Activated naive CD4-positive, alpha-beta T cell treated with anti-CD3 and anti-CD28 coated beads, Interleukin-2, amount 10 ng/mL, durations not matched to agents 7 days and 5 days (primary cell): ENCODE results near the gene TRIM10.
A peak's percentile ranks its signal among the peaks of the same experiment; 100 is the strongest.
"Not testable (repeated sequence)": the region's sequence is repeated elsewhere in the genome, so short reads cannot be mapped to it uniquely, and the experiment has no call there.

Experiments used
- CTCF ChIA-PET: fragments of 350-600 bp; sonication (Branson Sonifier 250); formaldehyde crosslinking; loops from one replicate; lab custom pipeline; 2021; ENCODE audit warnings: antibody characterized with exemption; lab: Charles Lee
- DNase-seq: peaks from one replicate; pipeline ENCODE4 v3.0.0-alpha.2; 2020
- H3K27ac Mint-ChIP-seq: one replicate; pipeline ENCODE4 v1.8.0; 2021; ENCODE audit warnings: mild to moderate bottlenecking, moderate library complexity, mixed read lengths
- H3K27me3 Mint-ChIP-seq: one replicate; pipeline ENCODE4 v1.8.0; 2021; ENCODE audit warnings: mild to moderate bottlenecking, mixed read lengths
- H3K36me3 Mint-ChIP-seq: one replicate; pipeline ENCODE4 v1.8.0; 2021; ENCODE audit warnings: mixed read lengths
- H3K4me1 Mint-ChIP-seq: one replicate; pipeline ENCODE4 v1.8.0; 2021; ENCODE audit warnings: mixed read lengths
- H3K4me3 Mint-ChIP-seq: one replicate; pipeline ENCODE4 v1.8.0; 2021; ENCODE audit warnings: mild to moderate bottlenecking, moderate library complexity, mixed read lengths
- H3K9me3 Mint-ChIP-seq: one replicate; pipeline ENCODE4 v1.8.0; 2021; ENCODE audit warnings: mixed read lengths

TRIM10 gene

DNA sequence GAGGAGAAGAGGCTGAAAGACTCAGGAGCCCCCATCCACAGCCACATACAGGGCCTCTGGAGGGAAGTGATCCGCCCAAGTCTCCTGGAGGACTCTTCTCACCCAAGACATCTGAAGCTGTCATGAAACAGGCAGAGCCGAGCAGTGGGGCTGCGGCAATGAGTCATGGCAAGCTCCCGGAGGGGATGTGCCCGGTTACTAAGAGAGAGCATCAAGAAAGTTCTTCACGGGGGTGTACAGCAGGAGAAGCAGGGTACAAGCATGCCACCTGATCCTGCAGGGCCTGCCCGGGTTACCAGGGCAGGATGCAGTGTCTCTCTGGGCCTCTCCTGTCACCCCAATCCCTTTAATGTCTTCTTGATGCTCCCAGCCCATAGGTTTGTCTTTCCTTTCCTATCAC is 31.1 kb upstream of the TRIM10 start:
- Mint-ChIP-seq H3K27me3 (no peaks in the 10 kb centered on the region), H3K9me3 (no peaks in the 10 kb centered on the region), H3K4me1 (peaks cover under 1% of the 10 kb centered on the region), H3K4me3 (no peak overlapping the region), H3K27ac (no peak overlapping the region), H3K36me3 (peaks cover 63% of the 10 kb centered on the region)
- no peak for DNase-seq
- CTCF ChIA-PET = no interaction called here

DNA sequence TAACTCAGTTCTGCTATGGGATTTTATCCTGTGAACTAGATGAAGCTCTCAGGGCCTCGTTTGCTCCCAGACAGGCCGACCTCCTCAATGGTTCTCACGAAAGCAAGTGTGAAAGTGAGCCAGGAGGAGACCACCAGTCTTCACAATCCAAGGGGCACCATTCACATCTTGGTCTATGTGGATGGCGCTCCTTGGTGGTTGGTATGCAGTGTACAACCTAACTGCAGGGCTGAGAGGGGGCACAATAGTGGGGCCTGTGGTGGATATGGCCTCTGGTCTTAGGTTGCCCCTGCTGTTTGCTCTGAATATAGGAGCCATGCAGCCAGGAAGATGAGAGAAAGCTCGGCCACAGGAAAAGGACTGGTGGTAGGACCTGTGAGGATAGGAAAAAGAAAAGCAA is 27.5 kb upstream of the TRIM10 start:
- Mint-ChIP-seq H3K4me3 (no peak overlapping the region), H3K27me3 (no peaks in the 10 kb centered on the region), H3K27ac (no peak overlapping the region), H3K36me3 (peaks cover 70% of the 10 kb centered on the region), H3K9me3 (no peaks in the 10 kb centered on the region), H3K4me1 (no peaks in the 10 kb centered on the region)
- no peak for DNase-seq
- CTCF ChIA-PET = interaction anchor here (1.3 kb wide), 1 partner anchor 85 kb away, joined by 4 read pairs; no protein-coding TSS in a partner anchor

DNA sequence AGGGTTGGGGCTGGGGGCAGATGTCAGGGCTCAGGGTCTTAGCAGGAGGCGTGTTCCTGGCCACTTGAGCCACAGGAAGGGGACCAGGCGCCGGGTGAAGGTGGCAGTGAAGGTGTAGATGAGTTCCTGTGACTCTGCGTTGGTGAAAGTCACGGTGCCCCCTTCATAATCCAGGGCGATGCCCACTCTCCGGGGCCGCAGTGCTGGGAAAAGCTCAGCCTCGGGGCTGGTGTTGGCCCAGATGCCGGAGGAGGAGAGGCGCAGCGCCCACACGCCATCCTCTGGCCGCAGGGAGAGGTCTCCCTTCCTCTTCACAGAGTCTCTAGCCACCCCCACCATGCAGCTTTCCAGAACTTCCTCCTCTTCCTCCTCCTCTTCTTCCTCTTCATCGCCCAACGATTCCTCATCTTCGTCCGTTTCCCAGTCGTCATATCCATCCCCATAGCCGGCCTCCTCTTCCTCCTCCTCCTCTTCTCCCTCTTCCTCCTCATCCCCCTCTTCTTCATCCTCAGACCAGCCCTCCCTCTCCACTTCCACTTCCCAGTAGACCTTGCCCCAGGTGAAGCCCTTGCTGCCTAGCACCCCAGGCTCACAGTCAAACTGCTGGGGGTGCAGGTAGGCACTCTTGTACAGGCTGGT is 25.0 kb upstream of the TRIM10 start:
- H3K27ac Mint-ChIP-seq = no peak overlapping the region
- H3K4me3 Mint-ChIP-seq = no peak overlapping the region
- no peak for DNase-seq
- peaks cover 56% of the 10 kb centered on the region for H3K36me3 Mint-ChIP-seq
- peaks cover 4% of the 10 kb centered on the region for H3K9me3 Mint-ChIP-seq
- CTCF ChIA-PET = no interaction called here
- no peaks in the 10 kb centered on the region for H3K4me1 Mint-ChIP-seq
- peaks cover 10% of the 10 kb centered on the region for H3K27me3 Mint-ChIP-seq

DNA sequence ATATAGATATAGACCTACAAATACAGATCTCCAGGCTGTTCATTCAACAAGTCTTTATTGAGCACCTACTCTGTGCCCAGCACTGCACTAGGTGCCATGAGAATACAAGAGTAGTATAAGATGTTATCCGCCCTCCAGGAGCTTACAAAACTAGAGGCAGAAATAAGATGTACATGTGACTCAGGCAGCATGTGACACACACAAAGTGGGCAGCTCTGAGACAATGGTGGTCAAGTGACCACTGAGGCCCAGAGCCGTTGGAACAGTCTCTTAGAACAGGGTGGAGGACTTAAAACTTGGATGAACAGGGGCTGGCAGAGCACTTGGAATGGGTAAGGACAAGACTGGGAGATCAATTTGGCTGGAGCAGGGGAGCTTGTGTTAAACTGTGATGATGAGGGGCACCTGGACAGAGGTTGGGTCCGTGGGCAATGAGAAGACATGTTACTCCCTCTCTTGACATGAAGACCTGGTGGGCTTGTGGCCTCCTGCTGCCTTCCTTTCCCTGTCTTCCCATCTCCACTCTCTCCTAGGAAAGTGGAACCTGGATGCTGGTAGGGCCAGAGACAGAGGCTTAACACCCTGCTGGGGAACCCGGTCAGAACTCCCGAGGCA is 23.5 kb upstream of the TRIM10 start:
- Mint-ChIP-seq H3K36me3 (peaks cover 46% of the 10 kb centered on the region), H3K4me3 (no peak overlapping the region), H3K27ac (no peak overlapping the region), H3K27me3 (peaks cover 18% of the 10 kb centered on the region), H3K4me1 (no peaks in the 10 kb centered on the region), H3K9me3 (peaks cover 11% of the 10 kb centered on the region)
- no peak for DNase-seq
- CTCF ChIA-PET = interaction anchor here (0.7 kb wide), 1 partner anchor 53 kb away, joined by 4 read pairs; no protein-coding TSS in a partner anchor

DNA sequence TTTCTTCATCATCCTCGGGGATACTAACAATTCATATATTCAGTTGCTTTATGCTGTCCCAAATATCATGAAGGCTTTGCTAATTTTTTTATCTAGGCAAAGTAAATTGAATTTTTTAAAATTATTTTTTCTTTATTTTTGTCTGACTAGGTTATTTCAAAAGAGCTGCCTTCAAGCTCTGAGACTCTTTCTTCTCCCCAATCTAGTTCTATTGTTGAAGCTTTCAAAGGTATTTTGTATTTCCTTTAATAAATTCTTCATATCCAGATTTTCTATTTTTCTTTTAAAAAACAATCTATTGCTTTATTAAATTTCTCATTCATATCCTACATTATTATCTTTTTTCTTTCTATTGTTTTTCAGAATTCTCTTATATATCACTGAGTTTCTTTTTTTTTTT is 19.1 kb upstream of the TRIM10 start:
- Mint-ChIP-seq H3K9me3 (peaks cover 13% of the 10 kb centered on the region), H3K4me1 (no peaks in the 10 kb centered on the region), H3K27ac (no peak overlapping the region), H3K36me3 (peaks cover 14% of the 10 kb centered on the region), H3K4me3 (no peak overlapping the region), H3K27me3 (peaks cover 50% of the 10 kb centered on the region)
- CTCF ChIA-PET = no interaction called here
- no peak for DNase-seq

DNA sequence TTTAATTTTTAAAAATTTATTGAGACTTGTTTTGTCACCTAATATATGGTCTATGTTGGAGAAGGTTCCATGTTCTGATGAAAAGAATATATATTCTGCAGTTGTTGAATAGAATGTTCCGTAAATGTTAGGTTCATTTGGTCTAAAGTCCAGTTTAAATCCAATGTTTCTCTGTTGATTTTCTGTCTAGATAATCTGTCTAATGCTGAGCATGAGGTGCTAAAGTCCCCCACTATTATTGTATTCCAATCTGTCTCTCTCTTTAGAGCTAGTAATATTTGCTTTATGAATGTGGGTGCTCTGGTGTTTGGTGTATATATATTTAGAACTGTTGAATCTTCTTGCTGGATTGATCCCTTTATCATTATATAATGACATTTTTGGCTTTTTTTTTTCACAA is 17.8 kb upstream of the TRIM10 start:
- Mint-ChIP-seq H3K27me3 (peaks cover 59% of the 10 kb centered on the region), H3K4me3 (no peak overlapping the region)
- CTCF ChIA-PET = interaction anchor here (1.3 kb wide), 1 partner anchor 16 kb away, joined by 3 read pairs; no protein-coding TSS in a partner anchor

DNA sequence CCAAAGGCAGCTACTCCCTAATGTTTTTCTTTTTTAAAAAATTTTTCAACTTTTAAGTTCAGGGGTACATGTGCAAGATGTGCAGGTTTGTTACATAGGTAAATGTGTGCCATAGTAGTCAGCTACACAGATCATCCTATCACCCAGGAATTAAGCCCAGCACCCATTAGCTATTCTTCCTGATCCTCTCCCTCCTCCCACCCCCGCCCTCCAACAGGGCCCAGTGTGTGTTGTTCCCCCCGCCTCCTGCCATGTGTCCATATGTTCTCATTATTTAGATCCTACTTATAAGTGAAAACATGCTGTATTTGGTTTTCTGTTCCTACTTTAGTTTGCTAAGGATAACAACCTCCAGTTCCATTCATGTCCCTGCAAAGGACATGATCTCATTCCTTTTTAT is 14.8 kb upstream of the TRIM10 start:
- CTCF ChIA-PET = interaction anchor here (0.7 to 1.3 kb wide), 2 partner anchors 43 to 73 kb away, joined by 3 read pairs; no protein-coding TSS in a partner anchor
- peaks cover 7% of the 10 kb centered on the region for H3K9me3 Mint-ChIP-seq
- peaks cover 77% of the 10 kb centered on the region for H3K27me3 Mint-ChIP-seq
- H3K27ac Mint-ChIP-seq = no peak overlapping the region
- H3K4me1 Mint-ChIP-seq = peaks cover 4% of the 10 kb centered on the region
- H3K36me3 Mint-ChIP-seq = peaks cover 3% of the 10 kb centered on the region
- DNase-seq = no peak
- no peak overlapping the region for H3K4me3 Mint-ChIP-seq

More for the DNA sequence above, 17.8 kb upstream of the TRIM10 start:
- DNase-seq = no peak
- Mint-ChIP-seq H3K4me1 (no peaks in the 10 kb centered on the region), H3K27ac (no peak overlapping the region), H3K36me3 (peaks cover 5% of the 10 kb centered on the region), H3K9me3 (peaks cover 13% of the 10 kb centered on the region)

DNA sequence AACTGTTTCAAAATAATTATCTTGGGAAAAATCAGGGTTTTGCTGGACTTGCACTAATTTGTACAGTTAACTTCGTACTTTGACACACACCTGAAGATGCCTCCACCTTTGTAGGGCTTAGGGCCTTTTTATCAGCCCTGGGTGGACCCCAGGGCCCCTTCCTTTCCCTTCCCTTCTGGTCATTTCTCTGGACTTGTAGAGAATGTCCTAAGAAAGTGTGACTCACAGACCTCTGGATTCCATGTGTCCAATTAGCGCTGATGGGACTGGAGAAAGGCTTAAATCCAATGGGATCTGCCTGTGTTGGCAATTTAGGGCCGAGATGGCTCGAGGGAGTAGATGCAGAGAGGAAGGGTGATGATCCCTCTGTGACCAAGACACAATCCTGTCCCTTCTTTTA is 11.7 kb upstream of the TRIM10 start:
- CTCF ChIA-PET = no interaction called here
- no peak overlapping the region for H3K4me3 Mint-ChIP-seq
- no peaks in the 10 kb centered on the region for H3K9me3 Mint-ChIP-seq
- H3K36me3 Mint-ChIP-seq = no peaks in the 10 kb centered on the region
- no peak overlapping the region for H3K27ac Mint-ChIP-seq
- peaks cover 77% of the 10 kb centered on the region for H3K27me3 Mint-ChIP-seq
- H3K4me1 Mint-ChIP-seq = peaks cover 10% of the 10 kb centered on the region
- DNase-seq = no peak

DNA sequence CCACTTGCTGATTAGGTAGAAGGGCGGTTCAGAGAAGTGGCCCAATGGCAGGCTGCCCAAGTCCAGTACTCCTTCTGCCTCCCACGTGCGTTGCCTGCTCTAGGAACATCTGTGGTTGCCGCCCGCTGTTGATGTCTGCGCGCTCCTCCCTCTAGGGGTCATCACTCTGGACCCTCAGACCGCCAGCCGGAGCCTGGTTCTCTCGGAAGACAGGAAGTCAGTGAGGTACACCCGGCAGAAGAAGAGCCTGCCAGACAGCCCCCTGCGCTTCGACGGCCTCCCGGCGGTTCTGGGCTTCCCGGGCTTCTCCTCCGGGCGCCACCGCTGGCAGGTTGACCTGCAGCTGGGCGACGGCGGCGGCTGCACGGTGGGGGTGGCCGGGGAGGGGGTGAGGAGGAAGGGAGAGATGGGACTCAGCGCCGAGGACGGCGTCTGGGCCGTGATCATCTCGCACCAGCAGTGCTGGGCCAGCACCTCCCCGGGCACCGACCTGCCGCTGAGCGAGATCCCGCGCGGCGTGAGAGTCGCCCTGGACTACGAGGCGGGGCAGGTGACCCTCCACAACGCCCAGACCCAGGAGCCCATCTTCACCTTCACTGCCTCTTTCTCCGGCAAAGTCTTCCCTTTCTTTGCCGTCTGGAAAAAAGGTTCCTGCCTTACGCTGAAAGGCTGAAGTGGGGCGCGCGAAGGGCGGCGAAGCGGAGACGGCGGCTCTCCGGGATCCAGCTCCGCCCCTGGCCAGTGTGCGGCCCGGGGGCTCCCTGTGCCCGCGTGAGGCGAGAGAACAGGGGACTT is 10.9 kb upstream of the TRIM10 start:
- H3K4me3 Mint-ChIP-seq = no peak overlapping the region
- H3K27me3 Mint-ChIP-seq = peaks cover 74% of the 10 kb centered on the region
- no peak for DNase-seq
- CTCF ChIA-PET = interaction anchor here (1.0 to 2.2 kb wide), 5 partner anchors 29 to 70 kb away, joined by 4 to 13 read pairs (median 6); no protein-coding TSS in a partner anchor
- peaks cover 18% of the 10 kb centered on the region for H3K4me1 Mint-ChIP-seq
- H3K27ac Mint-ChIP-seq = no peak overlapping the region
- H3K36me3 Mint-ChIP-seq = no peaks in the 10 kb centered on the region
- no peaks in the 10 kb centered on the region for H3K9me3 Mint-ChIP-seq

DNA sequence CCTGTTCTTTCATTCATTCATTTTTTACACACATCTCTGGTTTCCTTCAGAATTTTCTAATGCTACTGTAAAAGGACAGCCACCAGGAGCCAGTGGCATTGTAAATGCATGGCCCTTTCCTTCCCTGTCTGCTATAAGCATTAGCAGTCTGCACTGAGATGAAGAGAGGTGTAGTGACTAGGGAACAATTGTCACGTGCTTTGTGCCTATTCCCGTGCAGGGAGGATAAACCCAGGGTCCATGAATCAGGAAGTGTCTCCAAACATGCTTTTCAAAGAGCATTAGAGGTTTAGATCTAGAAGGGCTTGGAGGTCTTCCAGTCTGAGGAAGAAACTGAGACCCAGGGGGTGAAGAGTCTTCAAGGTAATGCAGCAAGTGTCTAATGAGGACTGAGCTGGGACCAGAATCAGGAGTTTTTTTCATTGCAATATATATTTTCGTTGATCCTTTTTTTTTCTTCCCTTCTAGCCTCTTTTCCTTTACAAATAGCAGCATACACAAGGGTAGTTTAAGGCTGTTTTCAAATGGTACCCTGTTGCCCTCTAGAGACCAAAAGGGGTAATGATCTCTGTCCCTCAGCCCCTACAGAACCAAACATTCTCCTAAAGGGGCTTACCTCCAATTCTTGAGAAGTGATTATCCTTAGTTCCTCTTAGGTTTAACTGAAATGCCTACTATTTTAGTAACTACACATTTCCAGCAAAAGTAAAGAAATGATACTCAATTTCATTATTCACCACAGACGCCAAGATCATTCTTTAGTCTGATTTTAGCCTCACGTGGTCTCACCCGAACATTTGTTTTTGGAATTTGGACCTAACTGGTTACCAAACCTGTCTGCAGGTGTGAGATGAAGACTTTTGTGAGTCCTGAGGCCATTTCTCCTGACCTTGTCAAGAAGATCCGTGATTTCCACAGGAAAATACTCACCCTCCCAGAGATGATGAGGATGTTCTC is 8.9 kb upstream of the TRIM10 start:
- H3K27ac Mint-ChIP-seq = no peak overlapping the region
- CTCF ChIA-PET = interaction anchor here (1.2 to 2.2 kb wide), 5 partner anchors 18 to 67 kb away, joined by 3 to 13 read pairs (median 6); no protein-coding TSS in a partner anchor
- no peak overlapping the region for H3K4me3 Mint-ChIP-seq
- H3K4me1 Mint-ChIP-seq = peaks cover 21% of the 10 kb centered on the region
- H3K9me3 Mint-ChIP-seq = no peaks in the 10 kb centered on the region
- H3K27me3 Mint-ChIP-seq = peaks cover 56% of the 10 kb centered on the region
- H3K36me3 Mint-ChIP-seq = no peaks in the 10 kb centered on the region
- no peak for DNase-seq

DNA sequence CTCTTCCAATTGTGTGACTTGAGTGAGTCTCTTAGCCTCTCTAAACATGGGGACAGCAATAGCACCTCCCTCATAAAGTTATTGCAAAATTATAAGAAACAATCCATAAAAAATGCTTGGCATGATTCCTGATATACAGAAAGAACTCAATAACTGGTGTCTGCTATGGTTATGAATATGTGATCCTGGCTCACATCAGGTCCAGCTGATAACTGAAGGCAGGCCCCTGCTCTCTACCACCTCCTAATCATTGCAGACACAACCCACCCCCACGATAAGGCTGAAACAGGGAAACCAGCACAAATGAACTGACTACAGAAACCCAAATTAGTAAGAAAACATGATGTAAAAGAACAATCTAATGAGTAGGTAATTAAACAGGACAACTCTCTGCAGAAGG is 7.7 kb upstream of the TRIM10 start:
- CTCF ChIA-PET = interaction anchor here (0.9 to 3.7 kb wide), 8 partner anchors 18 to 98 kb away, joined by 3 to 41 read pairs (median 4); no protein-coding TSS in a partner anchor
- no peak overlapping the region for H3K4me3 Mint-ChIP-seq
- no peaks in the 10 kb centered on the region for H3K36me3 Mint-ChIP-seq
- H3K27ac Mint-ChIP-seq = no peak overlapping the region
- H3K27me3 Mint-ChIP-seq = peaks cover 60% of the 10 kb centered on the region
- no peak for DNase-seq
- peaks cover 28% of the 10 kb centered on the region for H3K4me1 Mint-ChIP-seq
- no peaks in the 10 kb centered on the region for H3K9me3 Mint-ChIP-seq

DNA sequence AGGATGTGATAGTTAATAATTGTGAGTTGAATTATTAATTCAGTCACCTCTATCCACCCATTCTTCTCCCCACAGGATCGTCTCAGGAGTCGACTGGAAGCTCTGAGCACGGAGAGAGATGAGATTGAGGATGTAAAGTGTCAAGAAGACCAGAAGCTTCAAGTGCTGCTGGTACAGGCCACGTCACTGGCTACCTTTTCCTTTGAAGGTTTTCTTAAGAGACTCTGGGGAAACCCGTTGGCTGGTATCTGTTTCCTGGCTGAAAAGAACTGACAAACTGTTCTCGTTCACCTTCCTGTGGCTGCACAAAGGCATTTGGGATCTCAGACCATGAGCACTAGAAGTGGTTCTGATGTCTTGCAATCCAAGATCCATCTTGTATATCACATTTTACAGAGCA is 6.1 kb upstream of the TRIM10 start:
- DNase-seq = peak; percentile 40
- Mint-ChIP-seq H3K4me1 (peaks cover 42% of the 10 kb centered on the region), H3K36me3 (no peaks in the 10 kb centered on the region), H3K4me3 (no peak overlapping the region), H3K9me3 (no peaks in the 10 kb centered on the region), H3K27me3 (peaks cover 56% of the 10 kb centered on the region), H3K27ac (no peak overlapping the region)
- CTCF ChIA-PET = interaction anchor here (0.9 to 3.7 kb wide), 6 partner anchors 36 to 319 kb away, joined by 3 to 41 read pairs (median 6); no protein-coding TSS in a partner anchor

DNA sequence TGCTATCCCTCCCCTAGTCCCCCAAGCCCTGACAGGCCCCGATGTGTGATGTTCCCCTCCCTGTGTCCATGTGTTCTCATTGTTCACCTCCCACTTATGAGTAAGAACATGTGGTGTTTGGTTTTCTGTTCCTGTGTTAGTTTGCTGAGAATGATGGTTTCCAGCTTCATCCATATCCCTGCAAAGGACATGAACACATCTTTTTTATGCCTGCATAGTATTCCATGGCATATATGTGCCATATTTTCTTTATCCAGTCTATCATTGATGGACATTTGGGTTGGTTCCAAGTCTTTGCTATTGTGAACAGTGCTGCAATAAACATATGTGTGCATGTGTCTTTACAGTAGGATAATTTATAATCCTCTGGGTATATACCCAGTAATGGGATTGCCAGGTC is 4.2 kb upstream of the TRIM10 start:
- CTCF ChIA-PET = interaction anchor here (3.7 kb wide), 1 partner anchor 61 kb away, joined by 41 read pairs; no protein-coding TSS in a partner anchor
- not testable (repeated sequence) for DNase-seq, H3K4me3 Mint-ChIP-seq, H3K9me3 Mint-ChIP-seq, H3K36me3 Mint-ChIP-seq, H3K27ac Mint-ChIP-seq
- H3K27me3 Mint-ChIP-seq = peaks cover 46% of the 10 kb centered on the region
- H3K4me1 Mint-ChIP-seq = peaks cover 37% of the 10 kb centered on the region
